ENCODE data around the gene MUC5B.

MUC5B gene

GRCh38 chr11:1223346-1224110 lies 662 bp downstream of the MUC5B start:
- DNase-seq: no peak

GRCh38 chr11:1224111-1224490 lies 1.2 kb downstream of the MUC5B start:
- DNase-seq: no peak

- no peak for DNase-seq
Measured at GRCh38 chr11:1224491-1225385, 1.9 kb downstream of the MUC5B start.

GRCh38 chr11:1225386-1226225 lies 2.7 kb downstream of the MUC5B start:
- DNase-seq: no peak

GRCh38 chr11:1226226-1226985 lies 3.5 kb downstream of the MUC5B start:
- DNase-seq: no peak

- no peak for DNase-seq
Measured at GRCh38 chr11:1226986-1227550, 4.2 kb downstream of the MUC5B start.

GRCh38 chr11:1227551-1228100 lies 4.8 kb downstream of the MUC5B start:
- no peak for DNase-seq

- no peak for DNase-seq
Measured at GRCh38 chr11:1228101-1228821, 5.4 kb downstream of the MUC5B start.

GRCh38 chr11:1228921-1229451 lies 6.1 kb downstream of the MUC5B start:
- DNase-seq: no peak

GRCh38 chr11:1229471-1230120 lies 6.7 kb downstream of the MUC5B start:
- DNase-seq: no peak

- no peak for DNase-seq
Measured at GRCh38 chr11:1230121-1230455, 7.2 kb downstream of the MUC5B start.

- no peak for DNase-seq
Measured at GRCh38 chr11:1230456-1231395, 7.9 kb downstream of the MUC5B start.

GRCh38 chr11:1231396-1232020 lies 8.6 kb downstream of the MUC5B start:
- DNase-seq: no peak

- DNase-seq: no peak
Measured at GRCh38 chr11:1232021-1232882, 9.4 kb downstream of the MUC5B start.

- DNase-seq: no peak
Measured at GRCh38 chr11:1232883-1233321, 10.0 kb downstream of the MUC5B start.

GRCh38 chr11:1233351-1234053 lies 10.6 kb downstream of the MUC5B start:
- DNase-seq: no peak
